HG02938 (cell line): ENCODE results near the gene TNFSF9.
"Not testable (repeated sequence)": the region's sequence is repeated elsewhere in the genome, so short reads cannot be mapped to it uniquely, and the experiment has no call there.

ENCODE experiments used
- ATAC-seq: cut with Tn5 transposase; IDR thresholded peaks from one replicate; pipeline ENCODE4 v1.9.1; 2021; ENCODE audit warnings: mild to moderate bottlenecking, moderate library complexity; ENCODE audit not compliant: unreplicated experiment

TNFSF9 gene

GRCh38 chr19:6531163-6531955 is 533 bp downstream of the TNFSF9 start:
- no peak for ATAC-seq

GRCh38 chr19:6531956-6532243 is 1.1 kb downstream of the TNFSF9 start:
- ATAC-seq, result no peak

DNA sequence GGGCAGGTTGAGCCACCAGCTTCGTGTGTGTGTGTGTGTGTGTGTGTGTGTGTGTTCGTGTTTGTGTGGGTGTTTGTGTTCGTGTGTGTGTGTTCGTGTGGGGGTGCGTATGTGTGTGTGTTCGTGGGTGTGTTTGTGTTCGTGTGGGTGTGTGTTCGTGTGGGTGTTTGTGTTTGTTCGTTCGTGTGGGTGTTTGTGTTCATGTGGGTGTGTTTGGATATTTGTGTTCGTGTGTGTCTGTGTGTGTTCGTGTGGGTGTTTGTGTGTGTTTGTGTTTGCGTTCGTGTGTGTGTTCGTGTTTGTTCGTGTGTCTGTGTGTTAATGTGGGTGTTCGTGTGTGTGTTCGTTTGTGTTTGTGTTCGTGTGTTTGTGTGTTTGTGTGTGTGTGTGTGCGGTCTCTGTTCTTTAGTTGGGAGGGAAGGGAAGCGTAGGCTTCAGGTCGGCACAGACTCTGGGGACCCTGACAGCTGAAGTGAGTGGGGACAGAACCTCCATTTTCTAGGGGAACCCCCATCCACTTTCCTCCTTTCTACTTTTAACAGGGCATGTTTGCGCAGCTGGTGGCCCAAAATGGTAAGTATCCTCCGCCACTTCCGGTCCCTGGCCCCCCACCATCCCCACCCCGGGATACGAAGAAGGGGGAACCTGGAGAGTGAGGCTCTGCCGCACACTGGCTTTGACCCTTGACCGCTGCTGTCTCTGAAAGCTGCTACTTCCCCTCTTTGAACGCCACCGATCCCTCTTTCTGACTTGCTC is 1.6 kb downstream of the TNFSF9 start:
- ATAC-seq, result no peak

- no peak for ATAC-seq
These were observed 2.1 kb downstream of the TNFSF9 start for GRCh38 chr19:6533000-6533328.

DNA sequence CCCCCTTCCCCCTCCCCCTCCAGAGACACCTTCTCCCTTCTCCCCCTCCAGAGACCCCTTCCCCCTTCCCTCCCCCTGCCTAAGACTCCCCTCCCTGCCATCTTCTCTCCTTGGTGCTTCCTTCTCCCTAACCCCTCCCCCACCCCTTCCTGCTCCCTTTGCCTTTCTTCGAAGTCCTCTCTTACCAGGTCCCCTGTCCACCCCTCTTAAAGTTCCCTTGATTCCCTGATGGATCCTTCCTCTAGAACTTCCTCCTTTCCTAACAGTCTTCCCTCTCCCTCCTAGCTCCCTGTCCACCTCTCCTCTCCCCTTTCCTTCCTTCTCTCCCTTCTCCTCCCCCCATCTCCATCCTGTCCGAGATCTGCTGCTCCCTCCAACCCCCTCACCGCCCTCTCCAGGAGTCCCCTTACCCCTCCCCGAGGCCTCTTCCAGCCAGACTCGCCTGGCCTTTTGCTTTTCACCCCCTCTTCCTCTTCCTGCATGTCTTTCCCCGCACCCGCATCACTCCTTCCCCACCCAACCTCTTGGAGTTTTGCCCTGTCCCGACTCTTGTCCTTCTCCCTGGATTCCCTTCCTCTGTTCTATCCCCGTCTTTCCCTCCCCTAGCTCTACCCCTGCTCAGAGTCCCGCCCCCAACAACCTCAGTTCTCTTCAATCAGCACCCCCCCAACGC is 3.1 kb downstream of the TNFSF9 start:
- ATAC-seq, result no peak

DNA sequence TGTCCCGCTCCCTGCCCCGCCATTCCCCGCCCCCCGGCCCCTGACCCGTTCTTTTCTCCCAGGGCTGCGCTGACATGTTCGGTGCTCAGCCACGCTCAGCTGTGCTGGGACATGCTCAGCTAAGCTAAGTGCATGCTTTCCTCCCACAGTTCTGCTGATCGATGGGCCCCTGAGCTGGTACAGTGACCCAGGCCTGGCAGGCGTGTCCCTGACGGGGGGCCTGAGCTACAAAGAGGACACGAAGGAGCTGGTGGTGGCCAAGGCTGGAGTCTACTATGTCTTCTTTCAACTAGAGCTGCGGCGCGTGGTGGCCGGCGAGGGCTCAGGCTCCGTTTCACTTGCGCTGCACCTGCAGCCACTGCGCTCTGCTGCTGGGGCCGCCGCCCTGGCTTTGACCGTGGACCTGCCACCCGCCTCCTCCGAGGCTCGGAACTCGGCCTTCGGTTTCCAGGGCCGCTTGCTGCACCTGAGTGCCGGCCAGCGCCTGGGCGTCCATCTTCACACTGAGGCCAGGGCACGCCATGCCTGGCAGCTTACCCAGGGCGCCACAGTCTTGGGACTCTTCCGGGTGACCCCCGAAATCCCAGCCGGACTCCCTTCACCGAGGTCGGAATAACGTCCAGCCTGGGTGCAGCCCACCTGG is 3.7 kb downstream of the TNFSF9 start:
- ATAC-seq, result no peak

GRCh38 chr19:6535558-6536137 is 4.8 kb downstream of the TNFSF9 start:
- ATAC-seq, result no peak

GRCh38 chr19:6539514-6539913 is 8.7 kb downstream of the TNFSF9 start:
- ATAC-seq, result no peak

- no peak for ATAC-seq
These were observed 10.3 kb downstream of the TNFSF9 start for GRCh38 chr19:6540918-6541689.

DNA sequence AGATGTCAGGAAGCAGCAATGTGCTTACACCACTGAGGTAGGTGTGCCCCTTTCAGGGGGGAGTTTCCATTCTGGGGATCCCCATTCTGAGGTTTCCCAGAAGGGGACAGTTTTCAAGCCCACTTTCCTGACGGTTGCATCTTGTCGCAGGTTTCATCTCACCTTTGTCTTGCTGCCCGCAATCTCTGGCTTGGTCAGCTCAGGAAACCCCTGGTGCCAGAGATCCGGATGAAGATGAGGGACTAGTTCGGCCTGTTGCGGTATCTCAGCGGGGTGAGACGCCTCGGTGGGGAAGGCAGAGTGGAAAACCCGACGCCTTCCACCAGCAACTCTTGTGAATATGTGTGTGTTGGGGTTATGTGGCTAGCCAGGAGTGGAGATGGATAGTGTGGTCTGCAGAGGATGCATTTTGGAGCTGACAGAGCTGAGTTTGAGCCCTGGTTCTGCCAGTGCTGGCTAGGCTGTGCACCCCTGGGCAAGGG is 13.1 kb downstream of the TNFSF9 start:
- no peak for ATAC-seq

DNA sequence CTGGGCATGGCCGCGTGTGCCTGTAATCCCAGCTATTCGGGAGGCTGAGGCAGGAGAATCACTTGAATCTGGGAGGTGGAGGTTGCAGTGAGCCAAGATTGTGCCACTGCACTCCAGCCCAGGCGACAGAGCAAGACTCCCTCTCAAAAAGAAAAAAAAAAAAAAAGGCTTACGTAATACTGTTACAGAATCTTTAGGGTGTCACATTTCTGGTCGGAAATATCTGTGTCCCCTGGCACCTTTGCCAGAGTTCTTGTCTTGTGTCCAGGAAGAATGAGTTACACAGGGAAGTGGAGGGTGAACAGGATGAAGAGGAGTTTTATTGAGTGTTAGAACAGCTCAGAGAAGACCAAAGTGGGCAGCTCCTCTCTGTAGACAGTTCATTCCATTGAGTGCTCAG is 19.9 kb downstream of the TNFSF9 start:
- ATAC-seq, result not testable (repeated sequence)

DNA sequence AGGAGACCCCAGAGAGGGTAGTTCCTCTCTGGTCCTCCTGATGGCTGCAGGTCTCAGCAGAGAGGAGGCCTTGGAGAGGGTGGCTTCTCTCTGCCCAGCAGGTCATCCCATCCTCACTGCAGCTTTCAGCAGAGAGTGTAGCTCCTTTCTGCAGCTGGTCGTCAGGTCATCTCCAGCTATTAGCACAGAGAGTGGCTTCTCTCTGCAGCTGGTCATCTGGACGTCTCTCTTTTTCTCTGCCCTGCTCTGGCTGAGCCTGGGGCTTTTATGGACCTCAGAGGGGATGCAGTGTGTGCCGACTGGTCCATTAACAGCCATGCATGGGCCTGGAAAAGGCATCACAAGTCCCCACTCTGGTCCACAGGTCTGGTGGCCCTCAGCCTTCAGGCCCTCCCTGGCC is 20.3 kb downstream of the TNFSF9 start:
- ATAC-seq, result no peak

- ATAC-seq, result no peak
These were observed 21.0 kb downstream of the TNFSF9 start for GRCh38 chr19:6551607-6552450.

- ATAC-seq, result no peak
These were observed 25.2 kb downstream of the TNFSF9 start for GRCh38 chr19:6556043-6556449.

- no peak for ATAC-seq
These were observed 25.8 kb downstream of the TNFSF9 start for GRCh38 chr19:6556480-6557195.

DNA sequence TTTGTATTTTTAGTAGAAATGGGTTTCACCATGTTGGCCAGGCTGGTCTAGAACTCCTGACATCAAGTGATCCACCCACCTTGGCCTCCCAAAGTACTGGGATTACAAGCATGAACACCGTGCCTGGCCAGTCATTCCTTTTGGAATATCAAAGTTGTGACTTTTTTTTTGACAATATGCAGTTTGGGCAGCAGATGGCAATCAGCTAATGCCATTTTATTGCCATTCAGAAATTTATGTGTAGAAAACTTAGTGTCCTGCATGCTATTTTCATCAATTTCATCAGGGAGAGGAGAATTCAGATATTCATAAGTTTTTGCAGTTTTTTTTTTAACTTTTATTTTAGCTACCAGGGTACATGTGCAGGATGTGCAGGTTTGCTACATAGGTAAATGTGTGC is 31.6 kb downstream of the TNFSF9 start:
- ATAC-seq, result not testable (repeated sequence)

- no peak for ATAC-seq
These were observed 33.6 kb downstream of the TNFSF9 start for GRCh38 chr19:6564393-6564792.

DNA sequence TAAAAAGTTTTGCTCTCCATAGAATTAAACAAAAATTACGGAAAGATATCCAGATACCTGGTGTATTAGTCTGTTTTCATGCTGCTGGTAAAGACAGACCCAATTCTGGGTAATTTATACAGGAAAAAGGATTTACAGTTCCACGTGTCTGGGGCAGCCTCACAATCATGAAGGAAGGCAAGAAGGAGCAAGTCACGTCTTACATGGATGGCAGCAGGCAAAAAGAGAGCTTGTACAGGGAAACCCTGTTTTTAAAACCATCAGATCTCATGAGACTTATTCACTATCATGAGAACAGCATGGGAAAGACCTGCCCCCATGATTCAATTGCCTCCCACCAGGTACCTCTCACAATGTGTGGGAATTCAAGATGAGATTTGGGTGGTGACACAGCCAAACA is 35.9 kb downstream of the TNFSF9 start:
- ATAC-seq, result not testable (repeated sequence)

- ATAC-seq, result no peak
These were observed 37.2 kb downstream of the TNFSF9 start for GRCh38 chr19:6568010-6568526.
